Measurements from ENCODE around the gene FZD8.

DNA sequence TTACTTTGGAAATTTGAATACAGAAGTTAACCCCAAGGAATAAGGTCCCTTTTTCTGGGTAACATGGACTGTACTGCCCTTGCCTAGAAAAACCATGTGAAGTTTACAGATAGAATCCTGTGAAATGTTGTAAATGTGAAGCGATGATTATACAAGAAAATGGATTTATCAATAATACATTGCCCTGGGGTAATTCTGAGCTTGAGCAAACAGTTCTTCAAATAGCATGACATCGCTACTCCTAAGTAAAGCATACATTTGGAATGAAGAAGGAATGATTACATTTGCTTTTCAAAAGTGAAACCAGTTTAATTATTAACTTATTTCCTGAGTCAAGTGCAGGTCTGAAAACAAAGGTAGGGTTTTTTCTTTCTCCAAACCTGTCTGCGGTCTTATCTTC, 43.3 kb upstream of the FZD8 start:
- TF ChIP-seq, protein P1, sequence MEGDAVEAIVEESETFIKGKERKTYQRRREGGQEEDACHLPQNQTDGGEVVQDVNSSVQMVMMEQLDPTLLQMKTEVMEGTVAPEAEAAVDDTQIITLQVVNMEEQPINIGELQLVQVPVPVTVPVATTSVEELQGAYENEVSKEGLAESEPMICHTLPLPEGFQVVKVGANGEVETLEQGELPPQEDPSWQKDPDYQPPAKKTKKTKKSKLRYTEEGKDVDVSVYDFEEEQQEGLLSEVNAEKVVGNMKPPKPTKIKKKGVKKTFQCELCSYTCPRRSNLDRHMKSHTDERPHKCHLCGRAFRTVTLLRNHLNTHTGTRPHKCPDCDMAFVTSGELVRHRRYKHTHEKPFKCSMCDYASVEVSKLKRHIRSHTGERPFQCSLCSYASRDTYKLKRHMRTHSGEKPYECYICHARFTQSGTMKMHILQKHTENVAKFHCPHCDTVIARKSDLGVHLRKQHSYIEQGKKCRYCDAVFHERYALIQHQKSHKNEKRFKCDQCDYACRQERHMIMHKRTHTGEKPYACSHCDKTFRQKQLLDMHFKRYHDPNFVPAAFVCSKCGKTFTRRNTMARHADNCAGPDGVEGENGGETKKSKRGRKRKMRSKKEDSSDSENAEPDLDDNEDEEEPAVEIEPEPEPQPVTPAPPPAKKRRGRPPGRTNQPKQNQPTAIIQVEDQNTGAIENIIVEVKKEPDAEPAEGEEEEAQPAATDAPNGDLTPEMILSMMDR (IDR thresholded peaks at IDR 0.05) = no peak
- TF ChIP-seq POLR2A (IDR thresholded peaks at IDR 0.05; ENCODE audit: low read depth) = no peak
- no peak for TF ChIP-seq EP300 (IDR thresholded peaks at IDR 0.05)
